ENCODE results near the gene FNBP1.
"Not testable (repeated sequence)": the region's sequence is repeated elsewhere in the genome, so short reads cannot be mapped to it uniquely, and the experiment has no call there.

FNBP1 gene

GRCh38 chr9:129983891-129984290 is 59.1 kb downstream of the FNBP1 start:
- H3K27ac ChIP-seq (ENCODE audit: low read depth, low read length), result peak overlapping the region; percentile 35; the same call in 1 of the 2 replicates
- H2AFZ ChIP-seq (ENCODE audit: low read depth, low read length, severe bottlenecking), result no peak overlapping the region
- no peak overlapping the region for H3K4me2 ChIP-seq (ENCODE audit: low read depth, low read length, poor library complexity, severe bottlenecking)
- peaks cover 14% of the 10 kb centered on the region for H3K36me3 ChIP-seq (ENCODE audit: low read length)
- peaks cover 90% of the 10 kb centered on the region for H3K79me2 ChIP-seq (ENCODE audit: insufficient read depth, low read length)
- peaks cover 17% of the 10 kb centered on the region for H4K20me1 ChIP-seq (ENCODE audit: low read depth, low read length)
- no peaks in the 10 kb centered on the region for H3K9me3 ChIP-seq (ENCODE audit: insufficient read depth, low read length)
- H3K9ac ChIP-seq (ENCODE audit: low read length), result no peak overlapping the region
- H3K9me2 ChIP-seq (replicated peaks; ENCODE audit: insufficient read depth, low read length), result no peaks in the 10 kb centered on the region
- no peak overlapping the region for H3K4me3 ChIP-seq (ENCODE audit: insufficient read depth, low read length, poor library complexity, severe bottlenecking)
- no peaks in the 10 kb centered on the region for H3K27me3 ChIP-seq (ENCODE audit: low read length)
- H3F3A ChIP-seq (ENCODE audit: insufficient read depth), result peaks cover 19% of the 10 kb centered on the region
- TF ChIP-seq EZH2phosphoT487 (conservative IDR thresholded peaks at IDR 0.05; ENCODE audit: low read length), result no peak
- TF ChIP-seq, protein P1, sequence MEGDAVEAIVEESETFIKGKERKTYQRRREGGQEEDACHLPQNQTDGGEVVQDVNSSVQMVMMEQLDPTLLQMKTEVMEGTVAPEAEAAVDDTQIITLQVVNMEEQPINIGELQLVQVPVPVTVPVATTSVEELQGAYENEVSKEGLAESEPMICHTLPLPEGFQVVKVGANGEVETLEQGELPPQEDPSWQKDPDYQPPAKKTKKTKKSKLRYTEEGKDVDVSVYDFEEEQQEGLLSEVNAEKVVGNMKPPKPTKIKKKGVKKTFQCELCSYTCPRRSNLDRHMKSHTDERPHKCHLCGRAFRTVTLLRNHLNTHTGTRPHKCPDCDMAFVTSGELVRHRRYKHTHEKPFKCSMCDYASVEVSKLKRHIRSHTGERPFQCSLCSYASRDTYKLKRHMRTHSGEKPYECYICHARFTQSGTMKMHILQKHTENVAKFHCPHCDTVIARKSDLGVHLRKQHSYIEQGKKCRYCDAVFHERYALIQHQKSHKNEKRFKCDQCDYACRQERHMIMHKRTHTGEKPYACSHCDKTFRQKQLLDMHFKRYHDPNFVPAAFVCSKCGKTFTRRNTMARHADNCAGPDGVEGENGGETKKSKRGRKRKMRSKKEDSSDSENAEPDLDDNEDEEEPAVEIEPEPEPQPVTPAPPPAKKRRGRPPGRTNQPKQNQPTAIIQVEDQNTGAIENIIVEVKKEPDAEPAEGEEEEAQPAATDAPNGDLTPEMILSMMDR (IDR thresholded peaks at IDR 0.05; ENCODE audit: insufficient read depth, low read length, poor library complexity, severe bottlenecking), result no peak

GRCh38 chr9:129981180-129981907 is 61.6 kb downstream of the FNBP1 start:
- Histone ChIP-seq H3K36me3 (ENCODE audit: low read length) (peaks cover 21% of the 10 kb centered on the region), H3K4me3 (ENCODE audit: insufficient read depth, low read length, poor library complexity, severe bottlenecking) (no peak overlapping the region), H3K27me3 (ENCODE audit: low read length) (no peaks in the 10 kb centered on the region), H3K9me3 (ENCODE audit: insufficient read depth, low read length) (no peaks in the 10 kb centered on the region), H2AFZ (ENCODE audit: low read depth, low read length, severe bottlenecking) (no peak overlapping the region), H4K20me1 (ENCODE audit: low read depth, low read length) (peaks cover 18% of the 10 kb centered on the region), H3K4me2 (ENCODE audit: low read depth, low read length, poor library complexity, severe bottlenecking) (no peak overlapping the region), H3K79me2 (ENCODE audit: insufficient read depth, low read length) (peaks cover 82% of the 10 kb centered on the region), H3K9ac (ENCODE audit: low read length) (no peak overlapping the region), H3K27ac (ENCODE audit: low read depth, low read length) (no peak overlapping the region), H3K9me2 (replicated peaks; ENCODE audit: insufficient read depth, low read length) (no peaks in the 10 kb centered on the region), H3F3A (ENCODE audit: insufficient read depth) (peaks cover 11% of the 10 kb centered on the region; the same call in 1 of the 2 replicates)
- no peak for TF ChIP-seq EZH2phosphoT487 (conservative IDR thresholded peaks at IDR 0.05; ENCODE audit: low read length)
- TF ChIP-seq, protein P1 (IDR thresholded peaks at IDR 0.05; ENCODE audit: insufficient read depth, low read length, poor library complexity, severe bottlenecking), result no peak

- H3K9ac ChIP-seq (ENCODE audit: low read length); H3K9me2 ChIP-seq (replicated peaks; ENCODE audit: insufficient read depth, low read length); H3K27me3 ChIP-seq (ENCODE audit: low read length); H3K9me3 ChIP-seq (ENCODE audit: insufficient read depth, low read length); H3K27ac ChIP-seq (ENCODE audit: low read depth, low read length); H3K4me2 ChIP-seq (ENCODE audit: low read depth, low read length, poor library complexity, severe bottlenecking); H2AFZ ChIP-seq (ENCODE audit: low read depth, low read length, severe bottlenecking); H3K4me3 ChIP-seq (ENCODE audit: insufficient read depth, low read length, poor library complexity, severe bottlenecking): not testable (repeated sequence)
- Histone ChIP-seq H4K20me1 (ENCODE audit: low read depth, low read length) (peaks cover 18% of the 10 kb centered on the region), H3F3A (ENCODE audit: insufficient read depth) (peaks cover 11% of the 10 kb centered on the region; the same call in 1 of the 2 replicates), H3K36me3 (ENCODE audit: low read length) (peaks cover 18% of the 10 kb centered on the region), H3K79me2 (ENCODE audit: insufficient read depth, low read length) (peaks cover 75% of the 10 kb centered on the region)
Measured at GRCh38 chr9:129980224-129980623, 62.8 kb downstream of the FNBP1 start.

- Histone ChIP-seq H4K20me1 (ENCODE audit: low read depth, low read length) (peaks cover 17% of the 10 kb centered on the region), H3K27ac (ENCODE audit: low read depth, low read length) (no peak overlapping the region), H3K4me3 (ENCODE audit: insufficient read depth, low read length, poor library complexity, severe bottlenecking) (no peak overlapping the region), H3K36me3 (ENCODE audit: low read length) (peaks cover 22% of the 10 kb centered on the region), H3K4me2 (ENCODE audit: low read depth, low read length, poor library complexity, severe bottlenecking) (no peak overlapping the region), H2AFZ (ENCODE audit: low read depth, low read length, severe bottlenecking) (no peak overlapping the region), H3K79me2 (ENCODE audit: insufficient read depth, low read length) (peaks cover 72% of the 10 kb centered on the region), H3F3A (ENCODE audit: insufficient read depth) (peaks cover 11% of the 10 kb centered on the region; the same call in 1 of the 2 replicates), H3K9me3 (ENCODE audit: insufficient read depth, low read length) (no peaks in the 10 kb centered on the region), H3K9me2 (replicated peaks; ENCODE audit: insufficient read depth, low read length) (no peaks in the 10 kb centered on the region), H3K9ac (ENCODE audit: low read length) (no peak overlapping the region), H3K27me3 (ENCODE audit: low read length) (no peaks in the 10 kb centered on the region)
- TF ChIP-seq, protein P1 (IDR thresholded peaks at IDR 0.05; ENCODE audit: insufficient read depth, low read length, poor library complexity, severe bottlenecking), result no peak
- no peak for TF ChIP-seq EZH2phosphoT487 (conservative IDR thresholded peaks at IDR 0.05; ENCODE audit: low read length)
Measured at GRCh38 chr9:129979071-129979745, 63.8 kb downstream of the FNBP1 start.
